ENCODE measurements around the gene TEN1. TPM values are rescaled to one million over a fixed set of nuclear protein-coding genes. Genes with fewer than 3 reads are reported as not detected.

The TEN1 gene
- total RNA-seq, 1 experiment from 2014 or later: 15.0 TPM

GRCh38 chr17:76005263-76006149 is 26.5 kb downstream of the TEN1 start:
- DNase-seq (ENCODE audit: low read depth): peak; percentile 67

GRCh38 chr17:76007131-76007849 is 28.2 kb downstream of the TEN1 start:
- no peak for DNase-seq (ENCODE audit: low read depth)

- DNase-seq (ENCODE audit: low read depth): no peak
Measured at GRCh38 chr17:76007850-76008165, 28.8 kb downstream of the TEN1 start.

- DNase-seq (ENCODE audit: low read depth): no peak
Measured at GRCh38 chr17:76008208-76008607, 29.2 kb downstream of the TEN1 start.

- no peak for DNase-seq (ENCODE audit: low read depth)
Measured at GRCh38 chr17:76008630-76009425, 29.8 kb downstream of the TEN1 start.

- DNase-seq (ENCODE audit: low read depth): no peak
Measured at GRCh38 chr17:76009447-76009846, 30.4 kb downstream of the TEN1 start.

- no peak for DNase-seq (ENCODE audit: low read depth)
Measured at GRCh38 chr17:76009969-76010661, 31.1 kb downstream of the TEN1 start.

GRCh38 chr17:76011951-76012350 is 32.9 kb downstream of the TEN1 start:
- DNase-seq (ENCODE audit: low read depth): peak; percentile 29

- DNase-seq (ENCODE audit: low read depth): no peak
Measured at GRCh38 chr17:76013377-76013932, 34.4 kb downstream of the TEN1 start.

- DNase-seq (ENCODE audit: low read depth): peak; percentile 81
Measured at GRCh38 chr17:76014100-76014924, 35.3 kb downstream of the TEN1 start.

- DNase-seq (ENCODE audit: low read depth): peak; percentile 53
Measured at GRCh38 chr17:76014925-76015261, 35.9 kb downstream of the TEN1 start.

GRCh38 chr17:76017481-76018339 is 38.7 kb downstream of the TEN1 start:
- DNase-seq (ENCODE audit: low read depth): no peak

- DNase-seq (ENCODE audit: low read depth): no peak
Measured at GRCh38 chr17:76018340-76018680, 39.3 kb downstream of the TEN1 start.

- DNase-seq (ENCODE audit: low read depth): no peak
Measured at GRCh38 chr17:76018801-76019200, 39.8 kb downstream of the TEN1 start.

GRCh38 chr17:76019833-76020467 is 40.9 kb downstream of the TEN1 start:
- DNase-seq (ENCODE audit: low read depth): no peak

GRCh38 chr17:76022285-76022684 is 43.2 kb downstream of the TEN1 start:
- DNase-seq (ENCODE audit: low read depth): no peak

GRCh38 chr17:76022973-76023899 is 44.2 kb downstream of the TEN1 start:
- no peak for DNase-seq (ENCODE audit: low read depth)

GRCh38 chr17:76023900-76024237 is 44.8 kb downstream of the TEN1 start:
- DNase-seq (ENCODE audit: low read depth): no peak

All from Daoy (cell line).